ENCODE data around the gene ELOVL1.

ELOVL1 gene

DNA sequence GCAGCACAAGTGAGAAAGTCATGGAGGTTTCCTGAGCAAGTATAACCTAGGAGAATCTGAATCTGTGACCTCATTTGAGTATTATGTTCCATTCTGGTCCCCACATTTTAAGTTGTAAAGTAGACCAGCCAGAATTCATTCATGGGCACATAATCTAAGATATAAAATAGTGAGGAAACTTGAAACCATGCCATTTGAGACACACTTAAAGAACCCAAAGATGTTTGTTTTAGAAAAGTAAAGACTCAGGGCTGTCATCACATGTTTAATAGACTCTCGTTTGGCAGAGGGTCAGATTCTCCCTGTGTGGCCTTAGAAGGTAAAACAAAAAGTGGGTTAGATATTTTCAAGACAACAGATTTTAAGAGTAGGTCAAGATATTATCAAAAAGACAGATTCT is 28.2 kb upstream of the ELOVL1 start:
- no peak overlapping the region for H3K4me3 ChIP-seq (ENCODE audit: low read depth in 1 of 2, low read length in 2 of 2)
- no peak overlapping the region for H3K9ac ChIP-seq (ENCODE audit: low read depth, low read length)
- peaks cover 2% of the 10 kb centered on the region; the same call in 1 of the 2 replicates for H4K20me1 ChIP-seq (ENCODE audit: insufficient read depth, low read length)
- TF ChIP-seq EZH2 (IDR thresholded peaks at IDR 0.05; ENCODE audit: borderline replicate concordance, low read depth, low read length, severe bottlenecking) = no peak
- TF ChIP-seq, protein P1, sequence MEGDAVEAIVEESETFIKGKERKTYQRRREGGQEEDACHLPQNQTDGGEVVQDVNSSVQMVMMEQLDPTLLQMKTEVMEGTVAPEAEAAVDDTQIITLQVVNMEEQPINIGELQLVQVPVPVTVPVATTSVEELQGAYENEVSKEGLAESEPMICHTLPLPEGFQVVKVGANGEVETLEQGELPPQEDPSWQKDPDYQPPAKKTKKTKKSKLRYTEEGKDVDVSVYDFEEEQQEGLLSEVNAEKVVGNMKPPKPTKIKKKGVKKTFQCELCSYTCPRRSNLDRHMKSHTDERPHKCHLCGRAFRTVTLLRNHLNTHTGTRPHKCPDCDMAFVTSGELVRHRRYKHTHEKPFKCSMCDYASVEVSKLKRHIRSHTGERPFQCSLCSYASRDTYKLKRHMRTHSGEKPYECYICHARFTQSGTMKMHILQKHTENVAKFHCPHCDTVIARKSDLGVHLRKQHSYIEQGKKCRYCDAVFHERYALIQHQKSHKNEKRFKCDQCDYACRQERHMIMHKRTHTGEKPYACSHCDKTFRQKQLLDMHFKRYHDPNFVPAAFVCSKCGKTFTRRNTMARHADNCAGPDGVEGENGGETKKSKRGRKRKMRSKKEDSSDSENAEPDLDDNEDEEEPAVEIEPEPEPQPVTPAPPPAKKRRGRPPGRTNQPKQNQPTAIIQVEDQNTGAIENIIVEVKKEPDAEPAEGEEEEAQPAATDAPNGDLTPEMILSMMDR (IDR thresholded peaks at IDR 0.05; ENCODE audit: borderline replicate concordance, extremely low read depth, low read length, poor library complexity, severe bottlenecking) = no peak
- no peaks in the 10 kb centered on the region for H3K27me3 ChIP-seq (ENCODE audit: insufficient read depth, low read length, poor library complexity)
- H3K4me2 ChIP-seq (ENCODE audit: insufficient read depth, low read length) = no peak overlapping the region
- peaks cover 15% of the 10 kb centered on the region for H3K36me3 ChIP-seq (ENCODE audit: insufficient read depth, low read length)
- H3K4me1 ChIP-seq (ENCODE audit: insufficient read depth, low read length) = peaks cover 6% of the 10 kb centered on the region
- H3K27ac ChIP-seq (ENCODE audit: low read length) = no peak overlapping the region
- no peak for DNase-seq
- H3K9me3 ChIP-seq (ENCODE audit: insufficient read depth, low read length, severe bottlenecking) = no peaks in the 10 kb centered on the region
- no peak overlapping the region for H2AFZ ChIP-seq (ENCODE audit: low read depth, low read length)
- H3K79me2 ChIP-seq (ENCODE audit: insufficient read depth, low read length) = peaks cover 38% of the 10 kb centered on the region
- no peak for ATAC-seq (ENCODE audit: insufficient read depth, low read depth)

GRCh38 chr1:43395523-43395922 is 27.7 kb upstream of the ELOVL1 start:
- peaks cover 11% of the 10 kb centered on the region for H3K4me1 ChIP-seq (ENCODE audit: insufficient read depth, low read length)

DNA sequence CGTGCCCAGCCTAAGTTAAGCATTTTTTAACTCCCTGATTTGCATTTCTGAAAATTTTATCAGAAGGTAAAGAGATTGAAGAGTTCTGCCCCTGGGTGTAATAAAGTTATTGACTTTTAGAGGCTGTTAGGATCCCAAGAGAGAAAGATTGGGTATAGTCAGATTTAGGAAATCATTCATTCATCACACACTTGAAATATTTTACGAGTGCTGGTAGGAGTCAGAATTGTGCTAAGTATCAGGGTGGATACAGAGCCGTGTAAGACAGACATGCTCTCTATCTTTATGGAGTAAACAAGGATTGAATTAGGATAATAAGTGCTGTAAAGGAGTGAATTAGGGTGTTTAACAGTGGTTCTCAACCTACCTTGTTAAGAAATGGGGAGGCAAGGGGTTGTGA is 24.9 kb upstream of the ELOVL1 start:
- H3K79me2 ChIP-seq (ENCODE audit: insufficient read depth, low read length) = peaks cover 63% of the 10 kb centered on the region
- no peak overlapping the region for H3K9ac ChIP-seq (ENCODE audit: low read depth, low read length)
- TF ChIP-seq EZH2 (IDR thresholded peaks at IDR 0.05; ENCODE audit: borderline replicate concordance, low read depth, low read length, severe bottlenecking) = no peak
- TF ChIP-seq, protein P1 (IDR thresholded peaks at IDR 0.05; ENCODE audit: borderline replicate concordance, extremely low read depth, low read length, poor library complexity, severe bottlenecking) = no peak

More at GRCh38 chr1:43395523-43395922, 27.7 kb upstream of the ELOVL1 start:
- no peak for DNase-seq
- Histone ChIP-seq H3K36me3 (ENCODE audit: insufficient read depth, low read length) (peaks cover 15% of the 10 kb centered on the region), H3K27me3 (ENCODE audit: insufficient read depth, low read length, poor library complexity) (no peaks in the 10 kb centered on the region), H4K20me1 (ENCODE audit: insufficient read depth, low read length) (peaks cover 2% of the 10 kb centered on the region; the same call in 1 of the 2 replicates), H3K9ac (ENCODE audit: low read depth, low read length) (no peak overlapping the region), H3K27ac (ENCODE audit: low read length) (no peak overlapping the region), H3K4me2 (ENCODE audit: insufficient read depth, low read length) (no peak overlapping the region), H2AFZ (ENCODE audit: low read depth, low read length) (no peak overlapping the region), H3K4me3 (ENCODE audit: low read depth in 1 of 2, low read length in 2 of 2) (no peak overlapping the region), H3K79me2 (ENCODE audit: insufficient read depth, low read length) (peaks cover 44% of the 10 kb centered on the region), H3K9me3 (ENCODE audit: insufficient read depth, low read length, severe bottlenecking) (no peaks in the 10 kb centered on the region)
- ATAC-seq (ENCODE audit: insufficient read depth, low read depth) = no peak
- TF ChIP-seq, protein P1 (IDR thresholded peaks at IDR 0.05; ENCODE audit: borderline replicate concordance, extremely low read depth, low read length, poor library complexity, severe bottlenecking) = no peak
- no peak for TF ChIP-seq EZH2 (IDR thresholded peaks at IDR 0.05; ENCODE audit: borderline replicate concordance, low read depth, low read length, severe bottlenecking)

More for the DNA sequence above, 24.9 kb upstream of the ELOVL1 start:
- Histone ChIP-seq H3K36me3 (ENCODE audit: insufficient read depth, low read length) (peaks cover 24% of the 10 kb centered on the region), H3K4me2 (ENCODE audit: insufficient read depth, low read length) (no peak overlapping the region), H4K20me1 (ENCODE audit: insufficient read depth, low read length) (peaks cover 11% of the 10 kb centered on the region; the same call in 1 of the 2 replicates), H3K9me3 (ENCODE audit: insufficient read depth, low read length, severe bottlenecking) (no peaks in the 10 kb centered on the region), H3K27me3 (ENCODE audit: insufficient read depth, low read length, poor library complexity) (no peaks in the 10 kb centered on the region), H3K4me1 (ENCODE audit: insufficient read depth, low read length) (peaks cover 29% of the 10 kb centered on the region), H3K4me3 (ENCODE audit: low read depth in 1 of 2, low read length in 2 of 2) (no peak overlapping the region), H2AFZ (ENCODE audit: low read depth, low read length) (no peak overlapping the region), H3K27ac (ENCODE audit: low read length) (no peak overlapping the region)
- ATAC-seq (ENCODE audit: insufficient read depth, low read depth) (no peak), DNase-seq (no peak)
